Measurements from ENCODE around the gene SGSM1.
A peak's percentile ranks its signal among the peaks of the same experiment; 100 is the strongest.

The SGSM1 gene

DNA sequence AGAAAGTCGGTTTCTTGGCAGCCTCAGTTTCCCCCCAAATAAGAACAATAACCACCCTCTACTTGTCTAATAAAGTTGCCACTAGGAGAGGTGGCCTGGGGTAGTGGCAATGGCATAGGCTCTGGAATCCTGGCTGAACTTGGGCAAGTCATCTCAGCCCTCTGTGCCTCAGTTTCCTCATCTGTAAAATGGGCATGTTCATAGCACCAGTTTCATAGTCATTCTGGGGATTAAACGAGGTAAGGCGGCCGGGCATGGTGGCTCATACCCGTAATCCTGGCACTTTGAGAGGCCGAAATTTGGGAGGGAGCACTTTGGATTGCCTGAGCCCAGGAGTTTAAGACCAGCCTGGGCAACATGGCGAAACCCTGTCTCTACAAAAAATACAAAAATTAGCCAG is 63.0 kb downstream of the SGSM1 start:
- H3K36me3 ChIP-seq (ENCODE audit: control insufficient read depth, insufficient read depth, low read length), result no peaks in the 10 kb centered on the region; the same call in 1 of the 2 replicates
- DNase-seq (ENCODE audit: low read depth, low spot score), result no peak
- H3K27me3 ChIP-seq (ENCODE audit: control insufficient read depth, insufficient read depth, low read length), result no peaks in the 10 kb centered on the region
- WGBS (ENCODE audit: insufficient coverage, insufficient read length), result no CpG with 5 or more reads among the region's 7 CpGs
- no peaks in the 10 kb centered on the region for H3K4me1 ChIP-seq (ENCODE audit: control insufficient read depth, insufficient read depth, low read length)
- no peak overlapping the region for H3K27ac ChIP-seq (ENCODE audit: low read length)
- H3K9me3 ChIP-seq (ENCODE audit: control insufficient read depth, insufficient read depth, low read length), result no peaks in the 10 kb centered on the region
- no peak overlapping the region for H3K4me3 ChIP-seq (ENCODE audit: low read length)

GRCh38 chr22:24871611-24872205 is 65.7 kb downstream of the SGSM1 start:
- H3K9me3 ChIP-seq (ENCODE audit: control insufficient read depth, insufficient read depth, low read length), result no peaks in the 10 kb centered on the region
- WGBS (ENCODE audit: insufficient coverage, insufficient read length), result no CpG with 5 or more reads among the region's 7 CpGs
- no peaks in the 10 kb centered on the region; the same call in 1 of the 2 replicates for H3K36me3 ChIP-seq (ENCODE audit: control insufficient read depth, insufficient read depth, low read length)
- H3K4me3 ChIP-seq (ENCODE audit: low read length), result no peak overlapping the region
- H3K27me3 ChIP-seq (ENCODE audit: control insufficient read depth, insufficient read depth, low read length), result no peaks in the 10 kb centered on the region
- H3K27ac ChIP-seq (ENCODE audit: low read length), result no peak overlapping the region
- no peak for DNase-seq (ENCODE audit: low read depth, low spot score)
- no peaks in the 10 kb centered on the region for H3K4me1 ChIP-seq (ENCODE audit: control insufficient read depth, insufficient read depth, low read length)

DNA sequence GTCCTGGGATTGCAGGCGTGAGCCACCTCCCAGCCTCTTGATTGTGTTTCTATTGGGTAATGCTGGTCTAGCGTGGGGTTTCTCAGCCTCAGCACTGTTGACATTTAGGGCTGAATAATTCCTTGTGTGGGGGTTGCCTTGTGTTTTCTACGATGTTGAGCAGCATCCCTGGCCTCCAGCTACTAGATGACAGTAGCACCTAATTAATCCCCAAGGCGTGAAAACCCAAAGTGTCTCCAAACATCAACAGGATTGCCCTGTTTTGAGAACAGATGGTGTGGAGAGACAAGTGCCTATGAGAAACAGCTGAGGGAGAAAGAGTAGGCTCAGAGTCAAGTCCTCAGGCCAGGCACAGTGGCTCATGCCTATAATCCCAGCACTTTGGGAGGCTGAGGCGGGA is 67.2 kb downstream of the SGSM1 start:
- no peaks in the 10 kb centered on the region for H3K4me1 ChIP-seq (ENCODE audit: control insufficient read depth, insufficient read depth, low read length)
- no peak overlapping the region for H3K4me3 ChIP-seq (ENCODE audit: low read length)
- DNase-seq (ENCODE audit: low read depth, low spot score), result no peak
- H3K9me3 ChIP-seq (ENCODE audit: control insufficient read depth, insufficient read depth, low read length), result no peaks in the 10 kb centered on the region
- 0 out of 2 replicates have a peak, but pooled peaks cover 1% of the 10 kb centered on the region for H3K27me3 ChIP-seq (ENCODE audit: control insufficient read depth, insufficient read depth, low read length)
- H3K36me3 ChIP-seq (ENCODE audit: control insufficient read depth, insufficient read depth, low read length), result no peaks in the 10 kb centered on the region; the same call in 1 of the 2 replicates
- H3K27ac ChIP-seq (ENCODE audit: low read length), result no peak overlapping the region
- WGBS (ENCODE audit: insufficient coverage, insufficient read length), result no CpG with 5 or more reads among the region's 5 CpGs

DNA sequence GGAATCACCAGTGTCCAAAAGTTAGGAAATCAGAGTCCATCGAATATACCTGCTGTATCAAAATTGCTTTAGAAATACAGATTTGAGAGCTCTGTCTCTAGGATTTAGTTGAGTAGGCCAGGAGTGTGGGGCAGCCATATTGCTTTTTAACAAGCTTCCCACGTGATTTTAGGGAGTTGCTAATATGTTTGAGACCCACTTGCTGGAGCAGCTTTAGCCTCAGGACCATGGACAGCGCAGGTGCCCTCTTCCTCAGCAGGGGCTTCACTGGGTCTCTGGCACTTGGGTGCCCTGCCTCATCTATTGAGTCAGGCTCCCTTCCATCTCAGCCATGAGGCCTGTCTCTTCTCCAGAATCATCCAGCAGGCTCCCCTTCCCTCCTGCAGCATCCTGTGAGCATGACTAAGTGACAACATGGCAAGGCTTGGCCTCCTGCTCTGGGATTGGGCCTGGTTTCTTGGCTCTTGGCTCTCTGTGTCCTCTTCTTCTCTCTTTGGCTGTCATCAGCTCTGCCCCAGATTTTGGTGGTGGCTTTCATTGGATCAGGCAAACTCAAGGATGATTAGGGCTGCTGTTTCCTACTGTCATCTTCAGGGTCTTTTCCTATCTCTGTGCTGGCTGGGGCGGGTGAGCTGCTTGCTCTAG is 70.0 kb downstream of the SGSM1 start:
- Histone ChIP-seq H3K9me3 (ENCODE audit: control insufficient read depth, insufficient read depth, low read length) (no peaks in the 10 kb centered on the region), H3K36me3 (ENCODE audit: control insufficient read depth, insufficient read depth, low read length) (no peaks in the 10 kb centered on the region), H3K4me3 (ENCODE audit: low read length) (no peak overlapping the region), H3K27ac (ENCODE audit: low read length) (no peak overlapping the region), H3K4me1 (ENCODE audit: control insufficient read depth, insufficient read depth, low read length) (no peaks in the 10 kb centered on the region), H3K27me3 (ENCODE audit: control insufficient read depth, insufficient read depth, low read length) (0 out of 2 replicates have a peak, but pooled peaks cover 1% of the 10 kb centered on the region)
- DNase-seq (ENCODE audit: low read depth, low spot score), result peak; percentile 13
- WGBS (ENCODE audit: insufficient coverage, insufficient read length), result no CpG with 5 or more reads among the region's 4 CpGs

DNA sequence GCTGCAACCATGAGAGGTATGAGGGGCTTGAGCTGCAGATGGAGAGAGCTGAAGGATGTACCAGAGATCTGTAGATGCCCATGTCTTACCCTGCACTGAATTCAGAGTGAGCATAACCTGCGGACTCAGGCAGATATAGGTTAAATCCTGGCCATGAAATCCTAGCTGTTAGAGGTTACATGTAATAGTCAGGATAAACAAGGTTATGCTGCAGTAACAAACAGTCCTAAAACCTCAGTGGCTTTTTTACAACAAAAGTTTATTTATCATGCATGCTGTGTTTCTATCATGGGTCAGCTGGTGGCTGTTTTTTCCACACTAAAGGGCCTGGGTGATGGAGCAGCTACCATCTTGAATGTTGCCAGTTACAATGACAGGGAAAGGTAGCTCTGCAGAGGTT is 70.7 kb downstream of the SGSM1 start:
- no CpG with 5 or more reads among the region's 1 CpG for WGBS (ENCODE audit: insufficient coverage, insufficient read length)
- no peak overlapping the region for H3K4me3 ChIP-seq (ENCODE audit: low read length)
- H3K27me3 ChIP-seq (ENCODE audit: control insufficient read depth, insufficient read depth, low read length), result 0 out of 2 replicates have a peak, but pooled peaks cover 1% of the 10 kb centered on the region
- H3K4me1 ChIP-seq (ENCODE audit: control insufficient read depth, insufficient read depth, low read length), result no peaks in the 10 kb centered on the region
- no peaks in the 10 kb centered on the region for H3K9me3 ChIP-seq (ENCODE audit: control insufficient read depth, insufficient read depth, low read length)
- no peak for DNase-seq (ENCODE audit: low read depth, low spot score)
- no peaks in the 10 kb centered on the region for H3K36me3 ChIP-seq (ENCODE audit: control insufficient read depth, insufficient read depth, low read length)
- no peak overlapping the region for H3K27ac ChIP-seq (ENCODE audit: low read length)

GRCh38 chr22:24878969-24879368 is 73.0 kb downstream of the SGSM1 start:
- Histone ChIP-seq H3K36me3 (ENCODE audit: control insufficient read depth, insufficient read depth, low read length) (no peaks in the 10 kb centered on the region), H3K9me3 (ENCODE audit: control insufficient read depth, insufficient read depth, low read length) (no peaks in the 10 kb centered on the region), H3K4me1 (ENCODE audit: control insufficient read depth, insufficient read depth, low read length) (no peaks in the 10 kb centered on the region), H3K27ac (ENCODE audit: low read length) (no peak overlapping the region), H3K4me3 (ENCODE audit: low read length) (no peak overlapping the region), H3K27me3 (ENCODE audit: control insufficient read depth, insufficient read depth, low read length) (0 out of 2 replicates have a peak, but pooled peaks cover 1% of the 10 kb centered on the region)
- WGBS (ENCODE audit: insufficient coverage, insufficient read length), result no CpG with 5 or more reads among the region's 2 CpGs
- no peak for DNase-seq (ENCODE audit: low read depth, low spot score)

DNA sequence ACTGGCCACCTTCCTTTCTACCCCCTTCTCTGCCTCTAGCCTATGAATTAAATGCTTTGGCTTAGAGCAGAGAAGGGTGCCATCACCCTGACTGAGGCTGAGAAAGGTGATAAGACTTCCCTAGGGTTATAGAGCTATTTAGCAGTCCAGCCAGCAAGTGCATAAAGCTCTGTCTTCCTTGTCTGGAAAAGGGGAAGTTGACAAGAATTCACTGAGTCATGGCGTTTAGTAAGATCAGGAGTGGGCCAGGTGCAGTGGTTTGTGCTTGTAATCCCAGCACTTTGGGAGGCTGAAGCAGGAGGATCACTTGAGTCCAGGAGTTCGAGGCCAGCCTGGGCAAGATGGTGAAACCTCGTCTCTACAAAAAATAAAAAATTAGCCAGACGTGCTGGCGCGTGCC is 77.4 kb downstream of the SGSM1 start:
- Histone ChIP-seq H3K36me3 (ENCODE audit: control insufficient read depth, insufficient read depth, low read length) (no peaks in the 10 kb centered on the region), H3K27ac (ENCODE audit: low read length) (no peak overlapping the region), H3K4me3 (ENCODE audit: low read length) (no peak overlapping the region), H3K4me1 (ENCODE audit: control insufficient read depth, insufficient read depth, low read length) (no peaks in the 10 kb centered on the region), H3K27me3 (ENCODE audit: control insufficient read depth, insufficient read depth, low read length) (no peaks in the 10 kb centered on the region), H3K9me3 (ENCODE audit: control insufficient read depth, insufficient read depth, low read length) (no peaks in the 10 kb centered on the region)
- no peak for DNase-seq (ENCODE audit: low read depth, low spot score)
- WGBS (ENCODE audit: insufficient coverage, insufficient read length), result no CpG with 5 or more reads among the region's 6 CpGs

GRCh38 chr22:24887260-24887659 is 81.2 kb downstream of the SGSM1 start:
- Histone ChIP-seq H3K4me1 (ENCODE audit: control insufficient read depth, insufficient read depth, low read length) (peaks cover 1% of the 10 kb centered on the region; the same call in 1 of the 2 replicates), H3K36me3 (ENCODE audit: control insufficient read depth, insufficient read depth, low read length) (no peaks in the 10 kb centered on the region), H3K27ac (ENCODE audit: low read length) (no peak overlapping the region), H3K9me3 (ENCODE audit: control insufficient read depth, insufficient read depth, low read length) (no peaks in the 10 kb centered on the region), H3K4me3 (ENCODE audit: low read length) (no peak overlapping the region), H3K27me3 (ENCODE audit: control insufficient read depth, insufficient read depth, low read length) (no peaks in the 10 kb centered on the region)
- no CpG with 5 or more reads among the region's 2 CpGs for WGBS (ENCODE audit: insufficient coverage, insufficient read length)
- DNase-seq (ENCODE audit: low read depth, low spot score), result no peak

GRCh38 chr22:24893341-24894070 is 87.5 kb downstream of the SGSM1 start:
- peaks cover 1% of the 10 kb centered on the region; the same call in 1 of the 2 replicates for H3K4me1 ChIP-seq (ENCODE audit: control insufficient read depth, insufficient read depth, low read length)
- WGBS (ENCODE audit: insufficient coverage, insufficient read length), result no CpG with 5 or more reads among the region's 20 CpGs
- H3K27ac ChIP-seq (ENCODE audit: low read length), result no peak overlapping the region
- no peak overlapping the region for H3K4me3 ChIP-seq (ENCODE audit: low read length)
- no peaks in the 10 kb centered on the region for H3K27me3 ChIP-seq (ENCODE audit: control insufficient read depth, insufficient read depth, low read length)
- H3K9me3 ChIP-seq (ENCODE audit: control insufficient read depth, insufficient read depth, low read length), result no peaks in the 10 kb centered on the region
- DNase-seq (ENCODE audit: low read depth, low spot score), result no peak
- H3K36me3 ChIP-seq (ENCODE audit: control insufficient read depth, insufficient read depth, low read length), result no peaks in the 10 kb centered on the region

DNA sequence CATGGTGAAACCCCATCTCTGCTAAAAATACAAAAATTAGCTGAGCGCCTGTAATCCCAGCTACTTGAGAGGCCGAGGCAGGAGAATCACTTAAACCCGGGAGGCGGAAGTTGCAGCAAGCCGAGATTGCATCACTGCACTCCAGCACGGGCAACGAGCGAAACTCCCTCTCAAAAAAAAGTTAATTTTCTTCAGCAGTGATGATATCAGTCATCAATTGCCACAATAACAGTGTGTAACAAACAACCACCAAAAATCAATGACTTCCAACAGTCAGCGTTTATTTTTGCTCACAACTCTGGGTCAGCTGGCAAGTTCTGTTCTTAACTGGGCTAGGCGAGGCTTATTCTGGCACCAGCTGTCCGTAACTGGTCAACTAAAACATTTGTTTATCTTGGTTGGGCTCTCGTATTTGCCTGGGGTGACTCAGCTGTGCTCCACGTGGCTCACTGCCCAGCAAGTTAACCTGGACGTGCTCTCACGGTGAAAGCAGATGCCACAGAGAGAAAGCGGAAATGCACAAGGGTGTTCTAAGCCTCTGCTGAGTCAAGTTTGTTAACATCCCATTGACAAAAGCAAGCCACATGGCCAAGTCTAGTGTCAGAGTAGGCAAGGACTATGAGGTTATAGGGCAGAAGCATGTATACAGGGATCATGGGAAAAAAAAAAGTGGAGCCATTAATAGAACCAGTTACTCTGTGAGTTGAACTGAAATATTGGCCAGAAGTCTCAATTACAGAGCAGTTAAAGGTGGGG is 88.4 kb downstream of the SGSM1 start:
- Histone ChIP-seq H3K27ac (ENCODE audit: low read length) (no peak overlapping the region), H3K9me3 (ENCODE audit: control insufficient read depth, insufficient read depth, low read length) (no peaks in the 10 kb centered on the region), H3K36me3 (ENCODE audit: control insufficient read depth, insufficient read depth, low read length) (no peaks in the 10 kb centered on the region), H3K27me3 (ENCODE audit: control insufficient read depth, insufficient read depth, low read length) (no peaks in the 10 kb centered on the region), H3K4me3 (ENCODE audit: low read length) (no peak overlapping the region), H3K4me1 (ENCODE audit: control insufficient read depth, insufficient read depth, low read length) (peaks cover 1% of the 10 kb centered on the region; the same call in 1 of the 2 replicates)
- DNase-seq (ENCODE audit: low read depth, low spot score), result no peak
- no CpG with 5 or more reads among the region's 16 CpGs for WGBS (ENCODE audit: insufficient coverage, insufficient read length)

Measured in iPS DF 6.9 (cell line).